OCI-LY7 (cell line): ENCODE measurements around the gene MDH2.

ENCODE experiments used
- CTCF ChIP-seq: fragments of 200-600 bp; sonication (generic); conservative IDR thresholded peaks from 2 replicates; pipeline ENCODE4 v1.5.1; 2014; ENCODE audit warnings: mild to moderate bottlenecking, antibody characterized with exemption, low read length, moderate library complexity, mixed read lengths
- EZH2phosphoT487 ChIP-seq: fragments of 200-600 bp; sonication (generic); IDR thresholded peaks from 2 replicates; pipeline ENCODE4 v1.6.1; 2018; ENCODE audit warnings: low read depth, borderline replicate concordance, mild to moderate bottlenecking, mixed run types, antibody characterized with exemption, low read length, moderate library complexity, mixed read lengths

GRCh38 chr7:76108540-76109233 is 60.8 kb downstream of the MDH2 start:
- TF ChIP-seq CTCF (no peak), EZH2phosphoT487 (no peak)
